ENCODE results near the gene PFDN4.

PFDN4 gene

GRCh38 chr20:54167909-54168872 is 39.7 kb upstream of the PFDN4 start:
- no peak overlapping the region for H3K4me2 ChIP-seq (ENCODE audit: low read length)
- no peak overlapping the region for H2AFZ ChIP-seq (ENCODE audit: low read depth, low read length)
- H3K4me3 ChIP-seq (ENCODE audit: low read length): no peak overlapping the region
- no peaks in the 10 kb centered on the region for H3K4me1 ChIP-seq (ENCODE audit: low read length)
- no peak overlapping the region for H3K9ac ChIP-seq (ENCODE audit: low read length)
- no peak for TF ChIP-seq EZH2phosphoT487 (IDR thresholded peaks at IDR 0.05; ENCODE audit: low read depth)
- no peak for TF ChIP-seq CTCF (IDR thresholded peaks at IDR 0.05; ENCODE audit: low read depth, low read length)
- peaks cover 53% of the 10 kb centered on the region for H3K27me3 ChIP-seq (ENCODE audit: low read depth, low read length)
- no peak overlapping the region for H3K27ac ChIP-seq (ENCODE audit: low read length)
- no peaks in the 10 kb centered on the region for H3K79me2 ChIP-seq (ENCODE audit: low read length)
- H4K20me1 ChIP-seq (ENCODE audit: insufficient read depth, low read length): no peaks in the 10 kb centered on the region
- H3K36me3 ChIP-seq (replicated peaks; ENCODE audit: low read depth, low read length): no peaks in the 10 kb centered on the region
- H3K9me3 ChIP-seq (ENCODE audit: insufficient read depth, low read length): no peaks in the 10 kb centered on the region

GRCh38 chr20:54168961-54169862 is 38.7 kb upstream of the PFDN4 start:
- Histone ChIP-seq H3K9me3 (ENCODE audit: insufficient read depth, low read length) (no peaks in the 10 kb centered on the region), H3K79me2 (ENCODE audit: low read length) (no peaks in the 10 kb centered on the region), H3K36me3 (replicated peaks; ENCODE audit: low read depth, low read length) (no peaks in the 10 kb centered on the region), H3K4me2 (ENCODE audit: low read length) (no peak overlapping the region), H3K27ac (ENCODE audit: low read length) (no peak overlapping the region), H3K4me3 (ENCODE audit: low read length) (no peak overlapping the region), H4K20me1 (ENCODE audit: insufficient read depth, low read length) (no peaks in the 10 kb centered on the region), H3K4me1 (ENCODE audit: low read length) (no peaks in the 10 kb centered on the region), H3K27me3 (ENCODE audit: low read depth, low read length) (peaks cover 53% of the 10 kb centered on the region), H2AFZ (ENCODE audit: low read depth, low read length) (no peak overlapping the region), H3K9ac (ENCODE audit: low read length) (no peak overlapping the region)
- TF ChIP-seq EZH2phosphoT487 (IDR thresholded peaks at IDR 0.05; ENCODE audit: low read depth) (no peak), CTCF (IDR thresholded peaks at IDR 0.05; ENCODE audit: low read depth, low read length) (no peak)

GRCh38 chr20:54170026-54170471 is 37.8 kb upstream of the PFDN4 start:
- H3K27ac ChIP-seq (ENCODE audit: low read length): no peak overlapping the region
- no peaks in the 10 kb centered on the region for H3K4me1 ChIP-seq (ENCODE audit: low read length)
- H3K27me3 ChIP-seq (ENCODE audit: low read depth, low read length): peaks cover 55% of the 10 kb centered on the region
- no peak overlapping the region for H3K4me3 ChIP-seq (ENCODE audit: low read length)
- H4K20me1 ChIP-seq (ENCODE audit: insufficient read depth, low read length): no peaks in the 10 kb centered on the region
- no peak overlapping the region for H3K4me2 ChIP-seq (ENCODE audit: low read length)
- TF ChIP-seq EZH2phosphoT487 (IDR thresholded peaks at IDR 0.05; ENCODE audit: low read depth): no peak
- TF ChIP-seq CTCF (IDR thresholded peaks at IDR 0.05; ENCODE audit: low read depth, low read length): no peak
- no peaks in the 10 kb centered on the region for H3K9me3 ChIP-seq (ENCODE audit: insufficient read depth, low read length)
- H2AFZ ChIP-seq (ENCODE audit: low read depth, low read length): no peak overlapping the region
- no peak overlapping the region for H3K9ac ChIP-seq (ENCODE audit: low read length)
- H3K36me3 ChIP-seq (replicated peaks; ENCODE audit: low read depth, low read length): no peaks in the 10 kb centered on the region
- no peaks in the 10 kb centered on the region for H3K79me2 ChIP-seq (ENCODE audit: low read length)

- Histone ChIP-seq H3K9ac (ENCODE audit: low read length) (no peak overlapping the region), H3K4me2 (ENCODE audit: low read length) (no peak overlapping the region), H3K4me1 (ENCODE audit: low read length) (no peaks in the 10 kb centered on the region), H2AFZ (ENCODE audit: low read depth, low read length) (no peak overlapping the region), H3K79me2 (ENCODE audit: low read length) (no peaks in the 10 kb centered on the region), H3K9me3 (ENCODE audit: insufficient read depth, low read length) (no peaks in the 10 kb centered on the region), H3K4me3 (ENCODE audit: low read length) (no peak overlapping the region), H3K36me3 (replicated peaks; ENCODE audit: low read depth, low read length) (no peaks in the 10 kb centered on the region), H3K27me3 (ENCODE audit: low read depth, low read length) (peaks cover 50% of the 10 kb centered on the region), H3K27ac (ENCODE audit: low read length) (no peak overlapping the region), H4K20me1 (ENCODE audit: insufficient read depth, low read length) (no peaks in the 10 kb centered on the region)
- TF ChIP-seq EZH2phosphoT487 (IDR thresholded peaks at IDR 0.05; ENCODE audit: low read depth) (no peak), CTCF (IDR thresholded peaks at IDR 0.05; ENCODE audit: low read depth, low read length) (no peak)
These were observed 36.9 kb upstream of the PFDN4 start for GRCh38 chr20:54170963-54171362.

Measured in OCI-LY3 (cell line).